22Rv1 (cell line): ENCODE measurements around the gene GAB2.

ENCODE experiments used
- CTCF ChIP-seq: fragments of 450-650 bp; IDR thresholded peaks from 2 replicates; pipeline ENCODE4 v1.5.1; 2017; ENCODE audit warnings: mild to moderate bottlenecking
- ZFX ChIP-seq: fragments of 450-650 bp; IDR thresholded peaks from 2 replicates; pipeline ENCODE4 v1.6.1; 2017; ENCODE audit warnings: antibody characterized with exemption, borderline replicate concordance

GRCh38 chr11:78276311-78276710 is 141.3 kb downstream of the GAB2 start:
- TF ChIP-seq CTCF (no peak), ZFX (no peak)
